GM12875 (cell line): ENCODE measurements around the gene STIM1.
A peak's percentile ranks its signal among the peaks of the same experiment; 100 is the strongest.

ENCODE experiments used
- H3K4me3 ChIP-seq: one replicate; pipeline ENCODE4 v1.5.1; 2011; ENCODE audit warnings: low read depth, low read length, control low read depth
- CTCF ChIP-seq: IDR thresholded peaks from 2 replicates; pipeline ENCODE4 v1.5.1; 2011; ENCODE audit warnings: low read depth, mild to moderate bottlenecking, control low read depth, inconsistent platforms, low read length, moderate library complexity, borderline replicate concordance; ENCODE audit not compliant: insufficient read depth

The STIM1 gene

GRCh38 chr11:4090258-4090657 lies 234.8 kb downstream of the STIM1 start:
- TF ChIP-seq CTCF: no peak
- H3K4me3 ChIP-seq: no peak overlapping the region

GRCh38 chr11:4092026-4092425 lies 236.6 kb downstream of the STIM1 start:
- TF ChIP-seq CTCF: no peak
- no peak overlapping the region for H3K4me3 ChIP-seq

- no peak for TF ChIP-seq CTCF
- peak overlapping the region; percentile 96 for H3K4me3 ChIP-seq
These were observed 238.3 kb downstream of the STIM1 start for GRCh38 chr11:4093519-4094347.

- TF ChIP-seq CTCF: no peak
- peak within 1 kb of the TSS; percentile 96 for H3K4me3 ChIP-seq
These were observed 239.2 kb downstream of the STIM1 start, which contains the start of gene RRM1 for GRCh38 chr11:4094348-4095291. RRM1 (plus strand) TSS chr11:4094799; CDS start chr11:4095013, 214 bp downstream.

GRCh38 chr11:4095509-4096230 lies 240.2 kb downstream of the STIM1 start:
- H3K4me3 ChIP-seq: peak overlapping the region; percentile 96
- no peak for TF ChIP-seq CTCF

- no peak for TF ChIP-seq CTCF
- H3K4me3 ChIP-seq: no peak overlapping the region
These were observed 242.7 kb downstream of the STIM1 start for GRCh38 chr11:4098026-4098621.
